IMR-90 (cell line): Measurements from ENCODE around the gene PEX11G. TPM values are rescaled to one million over a fixed set of nuclear protein-coding genes. Genes with fewer than 3 reads are reported as not detected.

Experiments
- ATAC-seq: fragments of 200-7000 bp; cut with Tn5 transposase; 2 replicates; pipeline ENCODE4 v1.9.1; 2020; ENCODE audit warnings: low read depth, mild to moderate bottlenecking, moderate library complexity
- BruUV-seq: library from RNA; stranded (reverse); fragments of 400-500 nt; replicated peaks from 2 replicates; lab custom pipeline; 2021; lab: Mats Ljungman, UMichigan
- CTCF ChIA-PET: fragments of 300-600 bp; formaldehyde crosslinking; extraction: SDS; loops from one replicate; lab custom pipeline; 2021; ENCODE audit warnings: antibody characterized with exemption; lab: Yijun Ruan, JAX
- POLR2A ChIA-PET: fragments of 300-600 bp; sonication (Branson Sonifier 250); formaldehyde crosslinking; loops from one replicate; lab custom pipeline; 2022; ENCODE audit warnings: antibody characterized with exemption; ENCODE audit not compliant: unreplicated experiment; lab: Charles Lee
- DNase-seq: peaks from one replicate; pipeline ENCODE4 v3.0.0; 2013
- H2AFZ ChIP-seq: replicated peaks from 2 replicates; pipeline ENCODE3; 2013; ENCODE audit warnings: low read length, mild to moderate bottlenecking; ENCODE audit not compliant: poor library complexity
- H2AK5ac ChIP-seq: 2 replicates; pipeline ENCODE4 v1.6.1; 2013; ENCODE audit warnings: low read depth, low read length, inconsistent platforms
- H2AK9ac ChIP-seq: replicated peaks from 2 replicates; pipeline ENCODE3; 2013; ENCODE audit warnings: mild to moderate bottlenecking, low read depth, low read length, moderate library complexity; ENCODE audit not compliant: poor library complexity
- H2BK120ac ChIP-seq: 2 replicates; pipeline ENCODE4 v1.6.1; 2013; ENCODE audit warnings: low read depth, low read length, inconsistent platforms
- H2BK15ac ChIP-seq: 3 replicates; pipeline ENCODE4 v1.6.1; 2013; ENCODE audit warnings: low read depth, low read length, inconsistent platforms
- H2BK20ac ChIP-seq: 2 replicates; pipeline ENCODE4 v1.6.1; 2013; ENCODE audit warnings: low read depth, mild to moderate bottlenecking, inconsistent platforms, low read length, moderate library complexity
- H2BK5ac ChIP-seq: 2 replicates; pipeline ENCODE4 v1.6.1; 2013; ENCODE audit warnings: mild to moderate bottlenecking, low read depth, low read length, inconsistent platforms; ENCODE audit not compliant: poor library complexity, severe bottlenecking
- H3K14ac ChIP-seq: replicated peaks from 2 replicates; pipeline ENCODE4 v1.6.1; 2013; ENCODE audit warnings: low read depth, low read length, inconsistent platforms
- H3K18ac ChIP-seq: 2 replicates; pipeline ENCODE4 v1.6.1; 2013; ENCODE audit warnings: low read depth, low read length, control low read depth
- H3K23ac ChIP-seq: 2 replicates; pipeline ENCODE4 v1.6.1; 2013; ENCODE audit warnings: low read depth, low read length, inconsistent platforms
- H3K27ac ChIP-seq: 2 replicates; pipeline ENCODE4 v1.5.1; 2013; ENCODE audit warnings: mild to moderate bottlenecking, control low read depth, low read length; ENCODE audit not compliant: insufficient read depth
- H3K27me3 ChIP-seq: 2 replicates; pipeline ENCODE4 v1.6.1; 2013; ENCODE audit warnings: low read length; ENCODE audit not compliant: control insufficient read depth, insufficient read depth
- H3K36me3 ChIP-seq: 2 replicates; pipeline ENCODE4 v1.6.1; 2013; ENCODE audit warnings: low read length, mixed read lengths; ENCODE audit not compliant: control insufficient read depth, insufficient read depth
- H3K4ac ChIP-seq: 2 replicates; pipeline ENCODE4 v1.6.1; 2013; ENCODE audit warnings: low read depth, low read length, inconsistent platforms
- H3K4me1 ChIP-seq: 2 replicates; pipeline ENCODE4 v1.6.1; 2013; ENCODE audit warnings: low read length, mixed read lengths; ENCODE audit not compliant: control insufficient read depth, insufficient read depth
- H3K4me2 ChIP-seq: 2 replicates; pipeline ENCODE4 v1.6.1; 2013; ENCODE audit warnings: low read depth, mild to moderate bottlenecking, control low read depth, low read length, moderate library complexity
- H3K4me3 ChIP-seq: 2 replicates; pipeline ENCODE4 v1.5.1; 2013; ENCODE audit warnings: low read depth, mild to moderate bottlenecking, control low read depth, low read length, moderate library complexity; ENCODE audit not compliant: insufficient read depth
- H3K56ac ChIP-seq: 2 replicates; pipeline ENCODE4 v1.6.1; 2013; ENCODE audit warnings: low read length, inconsistent platforms; ENCODE audit not compliant: insufficient read depth; ENCODE audit errors: extremely low read depth
- H3K79me1 ChIP-seq, 2 experiments: 2 replicates each; pipeline ENCODE4 v1.6.1; 2013; ENCODE audit warnings: low read length in 2 of 2, inconsistent platforms in 1 of 2, low read depth in 1 of 2
- H3K9ac ChIP-seq: 2 replicates; pipeline ENCODE4 v1.6.1; 2013; ENCODE audit warnings: low read depth, low read length, control low read depth
- H3K9me1 ChIP-seq: 2 replicates; pipeline ENCODE4 v1.6.1; 2013; ENCODE audit warnings: low read length, inconsistent platforms; ENCODE audit not compliant: insufficient read depth
- H3K9me3 ChIP-seq: 2 replicates; pipeline ENCODE4 v1.6.1; 2013; ENCODE audit warnings: low read length; ENCODE audit not compliant: control insufficient read depth, insufficient read depth
- H4K20me1 ChIP-seq: 2 replicates; pipeline ENCODE4 v1.6.1; 2013; ENCODE audit warnings: low read length, inconsistent platforms; ENCODE audit not compliant: insufficient read depth
- H4K5ac ChIP-seq: 2 replicates; pipeline ENCODE4 v1.6.1; 2013; ENCODE audit warnings: mild to moderate bottlenecking, low read depth, low read length, control low read depth
- H4K8ac ChIP-seq, 2 experiments: 2 replicates each; pipeline ENCODE4 v1.6.1; 2013; ENCODE audit warnings: low read depth in 2 of 2, low read length in 2 of 2, control low read depth in 1 of 2, inconsistent platforms in 1 of 2
- H4K91ac ChIP-seq: 2 replicates; pipeline ENCODE4 v1.6.1; 2013; ENCODE audit warnings: low read depth, low read length, inconsistent platforms; ENCODE audit not compliant: insufficient read depth
- BHLHE40 ChIP-seq: fragments of 150-350 bp; IDR thresholded peaks from 2 replicates; pipeline ENCODE4 v1.6.1; 2016; ENCODE audit warnings: mild to moderate bottlenecking, low read depth, low read length
- CEBPB ChIP-seq: IDR thresholded peaks from 2 replicates; pipeline ENCODE4 v1.6.1; 2012; ENCODE audit warnings: low read depth, low read length, improper control_type of control experiment
- CHD1 ChIP-seq: IDR thresholded peaks from 2 replicates; pipeline ENCODE4 v1.6.1; 2012; ENCODE audit warnings: low read depth, low read length, improper control_type of control experiment
- FOS ChIP-seq: fragments of 150-350 bp; IDR thresholded peaks from 2 replicates; pipeline ENCODE4 v1.6.1; 2016; ENCODE audit warnings: low read depth, low read length
- MAFK ChIP-seq: IDR thresholded peaks from 2 replicates; pipeline ENCODE4 v1.6.1; 2012; ENCODE audit warnings: low read depth, low read length, improper control_type of control experiment
- MAZ ChIP-seq: IDR thresholded peaks from 2 replicates; pipeline ENCODE4 v1.6.1; 2012; ENCODE audit warnings: low read depth, mild to moderate bottlenecking, low read length, improper control_type of control experiment, moderate library complexity, borderline replicate concordance
- NFE2L2 ChIP-seq: fragments of 150-350 bp; IDR thresholded peaks from 2 replicates; pipeline ENCODE4 v1.6.1; 2016; ENCODE audit warnings: low read depth, mild to moderate bottlenecking, low read length
- RAD21 ChIP-seq: IDR thresholded peaks from 2 replicates; pipeline ENCODE4 v1.6.1; 2012; ENCODE audit warnings: low read length, improper control_type of control experiment
- RCOR1 ChIP-seq: IDR thresholded peaks from 2 replicates; pipeline ENCODE4 v1.6.1; 2012; ENCODE audit warnings: mild to moderate bottlenecking, low read length, improper control_type of control experiment; ENCODE audit not compliant: insufficient replicate concordance
- RFX5 ChIP-seq: IDR thresholded peaks from 2 replicates; pipeline ENCODE4 v1.8.0; 2012; ENCODE audit warnings: low read depth, mild to moderate bottlenecking, low read length, moderate library complexity
- SMC3 ChIP-seq: fragments of 150-350 bp; IDR thresholded peaks from 2 replicates; pipeline ENCODE4 v1.6.1; 2016; ENCODE audit warnings: low read depth, mild to moderate bottlenecking, antibody characterized with exemption, low read length, moderate library complexity
- WGBS, 2 experiments: methylation state at CpG; one replicate each; pipeline versions ENCODE4 v1.1.5 to v1.1.7; 2013; ENCODE audit warnings: missing lambda C conversion rate in 2 of 2; ENCODE audit not compliant: insufficient read length in 1 of 2; ENCODE audit errors: extremely low coverage in 2 of 2; 5-methylcytosine and 5-hydroxymethylcytosine counted together
- dilution Hi-C: fragments of 300-500 bp; cut with HindIII; formaldehyde crosslinking; loops from one replicate; pipeline ENCODE4 v1.14.3; 2018; ENCODE audit warnings: low sequenced_read_pairs; ENCODE audit not compliant: unreplicated experiment
- in situ Hi-C: fragments of 300-500 bp; cut with MboI; formaldehyde crosslinking; loops from 3 replicates; pipeline ENCODE4 v1.14.3; 2019; ENCODE audit warnings: low sequenced_read_pairs, inconsistent platforms, mixed read lengths
- intact Hi-C: fragments of 100-400 bp; cut with micrococcal nuclease; formaldehyde crosslinking; loops from 2 replicates; pipeline ENCODE4 v1.10.0; 2022
- polyA plus RNA-seq, 3 experiments: library from polyadenylated mRNA; depleted of rRNA; stranded (reverse); fragments of >200 nt; gene quantifications; 2 replicates each; pipeline ENCODE4 v1.2.3, GENCODE V29; 2012; ENCODE audit warnings: low replicate concordance in 1 of 3
- total RNA-seq: library from RNA; depleted of rRNA; stranded (reverse); fragments of >200 nt; gene quantifications from 2 replicates; pipeline ENCODE4 v1.2.3, GENCODE V29; 2012
- TF ChIP-seq, protein P1 (sequence below): fragments of 150-350 bp; IDR thresholded peaks from 2 replicates; pipeline ENCODE4 v1.6.1; 2017; ENCODE audit warnings: mild to moderate bottlenecking, antibody characterized with exemption, low read length, low read depth
- TF ChIP-seq, protein P2 (sequence below): conservative IDR thresholded peaks from 2 replicates; pipeline ENCODE4 v1.5.1; 2012; ENCODE audit warnings: mild to moderate bottlenecking, low read depth, low read length, improper control_type of control experiment
- TF ChIP-seq, protein P3 (sequence below): fragments of 150-350 bp; IDR thresholded peaks from 2 replicates; pipeline ENCODE4 v1.6.1; 2016; ENCODE audit warnings: low read depth, mild to moderate bottlenecking, low read length, moderate library complexity, borderline replicate concordance

The PEX11G gene
- total and polyA plus RNA-seq, 2 of the 4 experiments (the other 2 are of a cell fraction): 0.72 to 1.7 TPM

- H3K36me3 ChIP-seq: peaks cover 15% of the 10 kb centered on the region; the same call in 1 of the 2 replicates
- H3K27me3 ChIP-seq: no peaks in the 10 kb centered on the region
- H3K9ac ChIP-seq: no peak overlapping the region
- CTCF ChIA-PET: no interaction called here
- BruUV-seq: no TSS peak
- POLR2A ChIA-PET: no interaction called here
- H4K91ac ChIP-seq: no peak overlapping the region
- WGBS, 2 experiments: 97% methylated on average over 23 of the region's 51 CpGs; no CpG with 5 or more reads in 1 of the 2 experiments
- no peaks in the 10 kb centered on the region for H3K9me3 ChIP-seq
- peaks cover 11% of the 10 kb centered on the region for H3K4me1 ChIP-seq
- H2AK5ac ChIP-seq: no peak overlapping the region
- H4K20me1 ChIP-seq: no peaks in the 10 kb centered on the region
- H3K56ac ChIP-seq: no peak overlapping the region
- no peak overlapping the region for H2BK15ac ChIP-seq
- no peak overlapping the region for H3K4me2 ChIP-seq
- no peak for ATAC-seq
- no peak overlapping the region for H3K23ac ChIP-seq
- H4K5ac ChIP-seq: no peak overlapping the region
- H2AFZ ChIP-seq: peak overlapping the region; percentile 11
- H3K9me1 ChIP-seq: peaks cover 7% of the 10 kb centered on the region; the same call in 1 of the 2 replicates
- H3K4me3 ChIP-seq: no peak overlapping the region
- in situ Hi-C loops: no loop called here
- no peak overlapping the region for H2BK5ac ChIP-seq
- H2AK9ac ChIP-seq: no peak overlapping the region
- H3K18ac ChIP-seq: no peak overlapping the region
- no peak overlapping the region for H3K14ac ChIP-seq
- H4K8ac ChIP-seq: no peak overlapping the region
- DNase-seq: no peak
- H3K27ac ChIP-seq: no peak overlapping the region
- H3K4ac ChIP-seq: no peak overlapping the region
- dilution Hi-C loops: no loop called here
- H2BK120ac ChIP-seq: no peak overlapping the region
- H2BK20ac ChIP-seq: no peak overlapping the region
- intact Hi-C loops: no loop called here
- H3K79me1 ChIP-seq: peaks cover 20 to 46% of the 10 kb centered on the region in 2 experiments
- TF ChIP-seq MAFK (no peak), NFE2L2 (no peak), CHD1 (no peak), SMC3 (no peak), RAD21 (no peak), FOS (no peak), BHLHE40 (no peak), RFX5 (no peak), RCOR1 (no peak), MAZ (no peak), CEBPB (no peak)
- TF ChIP-seq, protein P1, sequence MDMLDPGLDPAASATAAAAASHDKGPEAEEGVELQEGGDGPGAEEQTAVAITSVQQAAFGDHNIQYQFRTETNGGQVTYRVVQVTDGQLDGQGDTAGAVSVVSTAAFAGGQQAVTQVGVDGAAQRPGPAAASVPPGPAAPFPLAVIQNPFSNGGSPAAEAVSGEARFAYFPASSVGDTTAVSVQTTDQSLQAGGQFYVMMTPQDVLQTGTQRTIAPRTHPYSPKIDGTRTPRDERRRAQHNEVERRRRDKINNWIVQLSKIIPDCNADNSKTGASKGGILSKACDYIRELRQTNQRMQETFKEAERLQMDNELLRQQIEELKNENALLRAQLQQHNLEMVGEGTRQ: no peak
- TF ChIP-seq, protein P2, sequence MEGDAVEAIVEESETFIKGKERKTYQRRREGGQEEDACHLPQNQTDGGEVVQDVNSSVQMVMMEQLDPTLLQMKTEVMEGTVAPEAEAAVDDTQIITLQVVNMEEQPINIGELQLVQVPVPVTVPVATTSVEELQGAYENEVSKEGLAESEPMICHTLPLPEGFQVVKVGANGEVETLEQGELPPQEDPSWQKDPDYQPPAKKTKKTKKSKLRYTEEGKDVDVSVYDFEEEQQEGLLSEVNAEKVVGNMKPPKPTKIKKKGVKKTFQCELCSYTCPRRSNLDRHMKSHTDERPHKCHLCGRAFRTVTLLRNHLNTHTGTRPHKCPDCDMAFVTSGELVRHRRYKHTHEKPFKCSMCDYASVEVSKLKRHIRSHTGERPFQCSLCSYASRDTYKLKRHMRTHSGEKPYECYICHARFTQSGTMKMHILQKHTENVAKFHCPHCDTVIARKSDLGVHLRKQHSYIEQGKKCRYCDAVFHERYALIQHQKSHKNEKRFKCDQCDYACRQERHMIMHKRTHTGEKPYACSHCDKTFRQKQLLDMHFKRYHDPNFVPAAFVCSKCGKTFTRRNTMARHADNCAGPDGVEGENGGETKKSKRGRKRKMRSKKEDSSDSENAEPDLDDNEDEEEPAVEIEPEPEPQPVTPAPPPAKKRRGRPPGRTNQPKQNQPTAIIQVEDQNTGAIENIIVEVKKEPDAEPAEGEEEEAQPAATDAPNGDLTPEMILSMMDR: no peak
- TF ChIP-seq, protein P3, sequence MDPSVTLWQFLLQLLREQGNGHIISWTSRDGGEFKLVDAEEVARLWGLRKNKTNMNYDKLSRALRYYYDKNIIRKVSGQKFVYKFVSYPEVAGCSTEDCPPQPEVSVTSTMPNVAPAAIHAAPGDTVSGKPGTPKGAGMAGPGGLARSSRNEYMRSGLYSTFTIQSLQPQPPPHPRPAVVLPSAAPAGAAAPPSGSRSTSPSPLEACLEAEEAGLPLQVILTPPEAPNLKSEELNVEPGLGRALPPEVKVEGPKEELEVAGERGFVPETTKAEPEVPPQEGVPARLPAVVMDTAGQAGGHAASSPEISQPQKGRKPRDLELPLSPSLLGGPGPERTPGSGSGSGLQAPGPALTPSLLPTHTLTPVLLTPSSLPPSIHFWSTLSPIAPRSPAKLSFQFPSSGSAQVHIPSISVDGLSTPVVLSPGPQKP: no peak
Measured at GRCh38 chr19:7520131-7521051, 31.6 kb upstream of the PEX11G start.
